SU-DHL-6 (cell line): ENCODE data around the gene MPZL1.

Experiments
- H2AFZ ChIP-seq: fragments of 200-600 bp; sonication (generic); 2 replicates; pipeline ENCODE4 v1.6.1; 2014; ENCODE audit warnings: low read depth, mild to moderate bottlenecking, moderate library complexity, mixed read lengths, antibody characterized with exemption, low read length; ENCODE audit not compliant: severe bottlenecking
- H3F3A ChIP-seq: fragments of 200-600 bp; shearing (Covaris generic); 2 replicates; pipeline ENCODE4 v1.6.0; 2016; ENCODE audit warnings: antibody characterized with exemption, mild to moderate bottlenecking; ENCODE audit not compliant: insufficient read depth
- H3K27ac ChIP-seq: fragments of 200-600 bp; sonication (generic); 2 replicates; pipeline ENCODE4 v1.5.1; 2016; ENCODE audit warnings: low read depth, mild to moderate bottlenecking, low read length, moderate library complexity, mixed read lengths
- H3K27me3 ChIP-seq: fragments of 200-600 bp; sonication (generic), shearing (Covaris generic); 2 replicates; pipeline ENCODE4 v1.6.0; 2014; ENCODE audit warnings: mild to moderate bottlenecking, low read length
- H3K36me3 ChIP-seq: fragments of 200-600 bp; sonication (generic); 2 replicates; pipeline ENCODE4 v1.6.1; 2014; ENCODE audit warnings: mild to moderate bottlenecking, low read length, mixed read lengths
- H3K4me2 ChIP-seq: fragments of 300-600, 200-600 bp; shearing (Covaris generic), sonication (generic); 2 replicates; pipeline ENCODE4 v1.6.0; 2014; ENCODE audit warnings: low read length, low read depth, mild to moderate bottlenecking; ENCODE audit not compliant: poor library complexity, severe bottlenecking
- H3K4me3 ChIP-seq: fragments of 200-600 bp; sonication (generic); 2 replicates; pipeline ENCODE4 v1.5.1; 2014; ENCODE audit warnings: antibody characterized with exemption, low read length, mild to moderate bottlenecking, mixed read lengths; ENCODE audit not compliant: insufficient read depth, poor library complexity, severe bottlenecking
- H3K79me2 ChIP-seq: fragments of 200-600 bp; sonication (generic); 2 replicates; pipeline ENCODE4 v1.6.1; 2014; ENCODE audit warnings: mild to moderate bottlenecking, low read length, moderate library complexity; ENCODE audit not compliant: insufficient read depth
- H3K9ac ChIP-seq: fragments of 200-600 bp; sonication (generic); 2 replicates; pipeline ENCODE4 v1.7.0; 2014; ENCODE audit warnings: mild to moderate bottlenecking, low read length
- H3K9me2 ChIP-seq: fragments of 200-600 bp; sonication (generic); replicated peaks from 2 replicates; pipeline ENCODE4 v1.6.1; 2014; ENCODE audit warnings: low read length; ENCODE audit not compliant: insufficient read depth
- H3K9me3 ChIP-seq: fragments of 200-600 bp; sonication (generic); 2 replicates; pipeline ENCODE4 v1.6.1; 2014; ENCODE audit warnings: low read length, mixed read lengths; ENCODE audit not compliant: insufficient read depth
- H4K20me1 ChIP-seq: fragments of 200-600 bp; sonication (generic); 2 replicates; pipeline ENCODE4 v1.6.1; 2014; ENCODE audit warnings: low read depth, mild to moderate bottlenecking, antibody characterized with exemption, low read length, moderate library complexity, mixed read lengths
- CTCF ChIP-seq: fragments of 200-600 bp; sonication (generic); IDR thresholded peaks from one replicate; pipeline ENCODE4 v1.5.1; 2017; ENCODE audit warnings: antibody characterized with exemption, mild to moderate bottlenecking, low read length, moderate library complexity; ENCODE audit not compliant: insufficient read depth, poor library complexity, severe bottlenecking
- EZH2phosphoT487 ChIP-seq: fragments of 200-600 bp; sonication (generic), shearing (Covaris generic); conservative IDR thresholded peaks from 2 replicates; pipeline ENCODE4 v1.6.1; 2018; ENCODE audit warnings: mild to moderate bottlenecking, antibody characterized with exemption, low read length, moderate library complexity, mixed read lengths

The MPZL1 gene

DNA sequence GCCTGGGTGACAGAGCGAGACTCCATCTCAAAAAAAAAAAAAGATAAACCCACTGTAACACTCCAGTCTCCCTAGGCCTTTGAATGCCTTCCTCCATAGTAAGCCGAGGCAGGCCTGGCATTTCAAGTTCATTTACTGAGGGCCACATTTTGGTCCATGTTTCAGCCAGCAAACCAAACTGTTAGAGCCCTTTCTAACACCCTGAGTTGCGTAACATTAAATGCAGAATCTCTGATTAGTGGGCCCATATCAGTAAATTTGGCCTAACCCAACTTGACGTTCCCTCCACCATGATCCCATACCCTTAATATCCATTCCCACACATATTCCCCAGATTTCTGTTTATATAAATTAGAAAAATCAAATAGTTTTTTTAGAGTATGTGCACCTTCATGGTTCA lies 12.4 kb downstream of the MPZL1 start:
- Histone ChIP-seq H3K36me3 (no peaks in the 10 kb centered on the region), H2AFZ (no peak overlapping the region), H3K9me3 (no peaks in the 10 kb centered on the region), H3F3A (no peaks in the 10 kb centered on the region), H3K4me3 (no peak overlapping the region), H3K4me2 (no peak overlapping the region), H4K20me1 (no peaks in the 10 kb centered on the region), H3K79me2 (0 out of 2 replicates have a peak, but pooled peaks cover 3% of the 10 kb centered on the region), H3K27me3 (no peaks in the 10 kb centered on the region), H3K9me2 (no peaks in the 10 kb centered on the region), H3K27ac (no peak overlapping the region), H3K9ac (no peak overlapping the region)
- TF ChIP-seq EZH2phosphoT487 (no peak), CTCF (no peak)

DNA sequence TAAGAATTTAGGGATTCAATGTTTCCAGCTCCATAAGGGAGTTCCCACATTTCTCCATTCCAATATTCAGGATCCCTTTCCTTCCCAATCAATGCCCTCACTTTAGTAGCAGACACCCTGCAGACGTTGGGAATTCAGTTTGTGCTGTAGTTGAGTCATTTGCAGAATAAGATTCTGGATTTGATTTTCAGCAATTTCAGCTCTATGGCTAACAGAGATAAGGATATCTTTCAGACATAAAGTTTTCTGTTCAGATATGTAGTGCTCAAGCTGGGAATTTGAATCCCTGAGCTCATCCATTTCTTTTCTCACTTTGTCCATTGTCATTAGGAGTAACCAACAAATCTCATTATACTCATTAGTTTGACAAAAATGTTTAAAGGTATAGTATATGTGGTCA lies 13.1 kb downstream of the MPZL1 start:
- Histone ChIP-seq H3K9me2 (no peaks in the 10 kb centered on the region), H4K20me1 (no peaks in the 10 kb centered on the region), H3K27ac (no peak overlapping the region), H3K9me3 (no peaks in the 10 kb centered on the region), H3K9ac (no peak overlapping the region), H3F3A (no peaks in the 10 kb centered on the region), H3K4me3 (no peak overlapping the region), H3K79me2 (0 out of 2 replicates have a peak, but pooled peaks cover 2% of the 10 kb centered on the region), H3K27me3 (no peaks in the 10 kb centered on the region), H3K36me3 (no peaks in the 10 kb centered on the region), H3K4me2 (no peak overlapping the region), H2AFZ (no peak overlapping the region)
- TF ChIP-seq EZH2phosphoT487 (no peak), CTCF (no peak)

DNA sequence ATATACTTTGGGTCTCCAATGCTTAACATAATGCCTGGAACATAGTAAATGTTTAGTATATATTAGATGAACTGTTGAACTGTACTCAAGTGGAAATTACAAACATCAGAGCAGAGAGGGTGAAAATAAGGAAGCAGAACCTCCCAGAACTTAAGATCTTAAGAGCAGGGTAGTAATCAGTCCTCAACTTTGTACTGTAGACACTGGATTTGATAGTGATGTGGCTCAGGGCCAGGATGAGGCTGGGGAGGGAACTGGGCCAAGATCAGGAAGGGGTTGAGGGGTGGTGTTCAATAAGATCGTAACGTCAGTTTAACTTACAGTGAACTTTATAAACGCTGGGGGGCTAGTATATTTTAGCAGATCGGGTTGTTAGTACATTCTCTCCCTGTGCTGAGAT lies 15.4 kb downstream of the MPZL1 start:
- Histone ChIP-seq H3K27ac (no peak overlapping the region), H3K79me2 (no peaks in the 10 kb centered on the region), H3K9ac (no peak overlapping the region), H3K36me3 (no peaks in the 10 kb centered on the region), H3F3A (no peaks in the 10 kb centered on the region), H3K9me3 (no peaks in the 10 kb centered on the region), H2AFZ (no peak overlapping the region), H3K9me2 (no peaks in the 10 kb centered on the region), H4K20me1 (no peaks in the 10 kb centered on the region), H3K27me3 (no peaks in the 10 kb centered on the region), H3K4me3 (no peak overlapping the region), H3K4me2 (no peak overlapping the region)
- no peak for TF ChIP-seq EZH2phosphoT487

- TF ChIP-seq EZH2phosphoT487 (no peak), CTCF (no peak)
- no peaks in the 10 kb centered on the region for H3K79me2 ChIP-seq
These were observed 16.4 kb downstream of the MPZL1 start for GRCh38 chr1:167738158-167738557.

More at GRCh38 chr1:167738158-167738557, 16.4 kb downstream of the MPZL1 start:
- Histone ChIP-seq H3K9ac (no peak overlapping the region), H3K27me3 (no peaks in the 10 kb centered on the region), H3F3A (no peaks in the 10 kb centered on the region), H3K4me3 (no peak overlapping the region), H3K9me3 (no peaks in the 10 kb centered on the region), H3K36me3 (no peaks in the 10 kb centered on the region), H3K4me2 (no peak overlapping the region), H3K27ac (no peak overlapping the region), H2AFZ (no peak overlapping the region), H3K9me2 (no peaks in the 10 kb centered on the region), H4K20me1 (no peaks in the 10 kb centered on the region)
